ENCODE measurements around the gene PINLYP. TPM values are rescaled to one million over a fixed set of nuclear protein-coding genes. Genes with fewer than 3 reads are reported as not detected.

PINLYP gene
- total RNA-seq, 4 donors from 2014 or later: 0.99 to 16.4 (median 3.1) TPM

DNA sequence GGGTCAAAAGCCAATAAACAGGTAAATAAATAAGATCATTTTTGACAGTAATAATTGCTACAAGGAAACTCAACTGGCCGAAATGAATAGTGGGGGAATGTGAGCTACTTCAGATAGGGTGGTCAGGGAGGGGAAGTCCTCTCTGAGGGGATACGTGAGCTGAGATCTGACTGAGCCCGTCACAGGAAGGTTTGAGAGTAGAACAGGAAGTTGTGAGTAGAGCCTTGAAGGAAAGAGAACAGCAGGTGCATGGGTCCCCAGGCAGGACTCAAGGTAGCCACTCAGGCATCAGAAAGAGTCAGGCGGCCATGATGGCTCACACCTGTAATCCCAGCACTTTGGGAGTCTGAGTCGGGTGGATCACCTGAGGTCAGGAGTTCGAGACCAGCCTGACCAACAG, 14.1 kb downstream of the PINLYP start:
- 81 to 85% methylated on average over 6 of the region's 6 CpGs for WGBS, 2 donors
- DNase-seq (ENCODE audit: low spot score in 2 of 2): no peak
- no peak overlapping the region for H3K4me3 ChIP-seq (ENCODE audit: low read depth, poor library complexity, severe bottlenecking)
- intact Hi-C loops (cut with DNase I; ENCODE audit: low total_unique reads): no loop called here
- TF ChIP-seq, protein P1, sequence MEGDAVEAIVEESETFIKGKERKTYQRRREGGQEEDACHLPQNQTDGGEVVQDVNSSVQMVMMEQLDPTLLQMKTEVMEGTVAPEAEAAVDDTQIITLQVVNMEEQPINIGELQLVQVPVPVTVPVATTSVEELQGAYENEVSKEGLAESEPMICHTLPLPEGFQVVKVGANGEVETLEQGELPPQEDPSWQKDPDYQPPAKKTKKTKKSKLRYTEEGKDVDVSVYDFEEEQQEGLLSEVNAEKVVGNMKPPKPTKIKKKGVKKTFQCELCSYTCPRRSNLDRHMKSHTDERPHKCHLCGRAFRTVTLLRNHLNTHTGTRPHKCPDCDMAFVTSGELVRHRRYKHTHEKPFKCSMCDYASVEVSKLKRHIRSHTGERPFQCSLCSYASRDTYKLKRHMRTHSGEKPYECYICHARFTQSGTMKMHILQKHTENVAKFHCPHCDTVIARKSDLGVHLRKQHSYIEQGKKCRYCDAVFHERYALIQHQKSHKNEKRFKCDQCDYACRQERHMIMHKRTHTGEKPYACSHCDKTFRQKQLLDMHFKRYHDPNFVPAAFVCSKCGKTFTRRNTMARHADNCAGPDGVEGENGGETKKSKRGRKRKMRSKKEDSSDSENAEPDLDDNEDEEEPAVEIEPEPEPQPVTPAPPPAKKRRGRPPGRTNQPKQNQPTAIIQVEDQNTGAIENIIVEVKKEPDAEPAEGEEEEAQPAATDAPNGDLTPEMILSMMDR (IDR thresholded peaks at IDR 0.05): no peak
- no peak for TF ChIP-seq POLR2A (IDR thresholded peaks at IDR 0.05)

DNA sequence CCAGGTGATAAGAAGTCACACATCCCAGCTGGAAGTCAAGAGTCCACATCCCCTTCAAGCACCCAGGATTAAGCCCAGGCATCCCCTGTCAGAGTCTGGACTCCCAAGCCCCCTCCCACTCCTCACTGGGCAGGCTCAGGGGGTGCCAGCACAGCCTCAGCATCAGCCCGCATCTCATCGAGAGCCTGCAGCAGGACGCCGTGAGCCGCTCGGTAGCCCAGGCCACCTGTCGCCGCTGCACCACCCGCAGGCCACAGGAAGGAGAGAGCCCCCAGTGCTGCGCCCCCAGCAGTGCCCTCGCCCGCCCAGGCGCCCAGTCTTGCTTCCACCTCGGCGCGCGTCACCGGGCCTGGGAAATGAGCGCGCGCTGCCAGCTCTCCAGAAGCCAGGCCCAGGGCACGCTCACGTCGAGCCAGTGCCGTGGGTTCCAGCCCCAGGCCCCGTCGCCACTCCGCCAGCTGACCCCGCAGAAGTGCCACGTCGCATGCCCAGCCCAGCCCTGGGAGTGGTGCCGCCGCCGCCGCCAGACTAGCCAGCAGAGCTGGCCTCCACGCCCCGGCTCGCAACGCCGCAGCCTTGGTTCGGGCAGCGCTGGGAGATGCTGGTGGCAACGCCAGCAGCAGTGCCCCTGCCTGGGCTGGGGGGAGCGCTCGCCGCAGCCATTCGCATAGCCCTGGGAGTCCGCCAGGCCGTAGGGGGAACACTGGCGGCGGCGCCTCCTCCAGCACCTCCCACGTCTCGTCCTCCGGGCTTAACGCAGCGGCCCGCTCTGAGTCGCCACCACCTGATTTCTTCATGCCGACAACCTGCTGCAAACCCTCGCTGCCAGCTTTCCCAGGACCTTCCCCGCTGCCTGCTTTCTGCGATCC, 16.5 kb downstream of the PINLYP start:
- 95% methylated on average over 57 to 60 of the region's 63 CpGs for WGBS, 2 donors
- H3K4me3 ChIP-seq (ENCODE audit: low read depth, poor library complexity, severe bottlenecking): no peak overlapping the region
- DNase-seq (ENCODE audit: low spot score in 2 of 2): no peak
- no peak for TF ChIP-seq POLR2A (IDR thresholded peaks at IDR 0.05)
- TF ChIP-seq, protein P1 (IDR thresholded peaks at IDR 0.05): no peak
- intact Hi-C loops (cut with DNase I; ENCODE audit: low total_unique reads): no loop called here

DNA sequence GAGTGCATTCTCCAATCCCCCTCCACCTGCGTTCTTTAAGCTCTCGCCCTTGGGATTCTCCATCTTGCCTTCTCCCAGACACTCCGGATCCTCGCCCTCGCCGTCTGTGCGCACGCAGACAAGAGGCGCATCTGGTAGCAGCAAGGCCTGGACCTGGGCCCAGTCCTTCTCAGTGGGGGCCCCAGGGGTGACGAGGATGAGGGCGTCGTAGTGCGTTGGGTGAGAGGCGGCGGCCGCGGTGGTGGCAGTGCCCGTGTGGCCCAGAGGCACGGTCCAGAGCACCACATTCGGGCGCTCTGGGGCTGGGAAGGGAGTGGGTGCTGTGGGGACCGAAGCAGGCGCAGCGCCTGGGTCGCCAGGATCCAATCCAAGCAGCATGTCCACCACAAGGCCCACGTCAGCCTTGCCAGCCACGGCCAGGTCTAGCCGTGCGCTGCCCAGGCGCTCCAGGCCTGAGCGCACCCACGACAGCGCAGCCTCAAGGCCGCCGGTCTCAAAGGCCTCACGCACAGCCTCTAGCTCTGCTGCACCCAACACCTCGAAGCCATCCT, 17.3 kb downstream of the PINLYP start:
- H3K4me3 ChIP-seq (ENCODE audit: low read depth, poor library complexity, severe bottlenecking): no peak overlapping the region
- TF ChIP-seq POLR2A (IDR thresholded peaks at IDR 0.05): no peak
- TF ChIP-seq, protein P1 (IDR thresholded peaks at IDR 0.05): no peak
- WGBS, 2 donors: 90 to 93% methylated on average over 37 of the region's 37 CpGs
- no peak for DNase-seq (ENCODE audit: low spot score in 2 of 2)
- intact Hi-C loops (cut with DNase I; ENCODE audit: low total_unique reads): no loop called here

DNA sequence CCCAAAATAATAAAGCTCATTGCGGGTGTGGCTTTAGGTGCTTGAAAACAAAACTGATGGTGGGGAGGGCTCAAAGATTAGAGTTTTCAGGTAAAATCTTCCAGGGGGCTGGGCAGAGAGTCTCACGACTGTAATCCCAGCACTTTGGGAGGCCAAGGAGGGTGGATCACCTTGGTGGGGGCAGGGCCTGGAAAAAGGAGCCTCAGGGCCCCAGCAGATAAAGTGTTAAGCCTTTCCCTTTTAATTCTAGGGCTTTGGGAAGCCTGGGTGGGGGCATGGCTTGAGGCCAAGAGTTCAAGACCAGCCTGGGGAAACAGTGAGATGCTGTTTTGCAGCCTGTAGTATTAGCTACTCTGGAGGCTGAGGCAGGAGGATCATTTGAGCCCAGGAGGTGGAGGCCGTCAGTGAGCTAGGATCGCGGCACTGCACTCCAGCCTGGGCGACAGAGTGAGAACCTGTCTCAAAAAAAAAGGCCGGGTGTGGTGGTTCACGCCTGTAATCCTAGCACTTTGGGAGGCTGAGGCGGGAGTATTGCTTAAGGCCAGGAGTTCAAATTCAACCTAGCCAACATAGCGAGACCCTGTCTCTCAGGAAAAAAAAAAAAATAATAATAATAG, 18.6 kb downstream of the PINLYP start:
- TF ChIP-seq, protein P1 (IDR thresholded peaks at IDR 0.05): no peak
- no peak for TF ChIP-seq POLR2A (IDR thresholded peaks at IDR 0.05)
- no peak for DNase-seq (ENCODE audit: low spot score in 2 of 2)
- 81 to 84% methylated on average over 10 of the region's 10 CpGs for WGBS, 2 donors
- no peak overlapping the region for H3K4me3 ChIP-seq (ENCODE audit: low read depth, poor library complexity, severe bottlenecking)
- intact Hi-C loops (cut with DNase I; ENCODE audit: low total_unique reads): no loop called here

DNA sequence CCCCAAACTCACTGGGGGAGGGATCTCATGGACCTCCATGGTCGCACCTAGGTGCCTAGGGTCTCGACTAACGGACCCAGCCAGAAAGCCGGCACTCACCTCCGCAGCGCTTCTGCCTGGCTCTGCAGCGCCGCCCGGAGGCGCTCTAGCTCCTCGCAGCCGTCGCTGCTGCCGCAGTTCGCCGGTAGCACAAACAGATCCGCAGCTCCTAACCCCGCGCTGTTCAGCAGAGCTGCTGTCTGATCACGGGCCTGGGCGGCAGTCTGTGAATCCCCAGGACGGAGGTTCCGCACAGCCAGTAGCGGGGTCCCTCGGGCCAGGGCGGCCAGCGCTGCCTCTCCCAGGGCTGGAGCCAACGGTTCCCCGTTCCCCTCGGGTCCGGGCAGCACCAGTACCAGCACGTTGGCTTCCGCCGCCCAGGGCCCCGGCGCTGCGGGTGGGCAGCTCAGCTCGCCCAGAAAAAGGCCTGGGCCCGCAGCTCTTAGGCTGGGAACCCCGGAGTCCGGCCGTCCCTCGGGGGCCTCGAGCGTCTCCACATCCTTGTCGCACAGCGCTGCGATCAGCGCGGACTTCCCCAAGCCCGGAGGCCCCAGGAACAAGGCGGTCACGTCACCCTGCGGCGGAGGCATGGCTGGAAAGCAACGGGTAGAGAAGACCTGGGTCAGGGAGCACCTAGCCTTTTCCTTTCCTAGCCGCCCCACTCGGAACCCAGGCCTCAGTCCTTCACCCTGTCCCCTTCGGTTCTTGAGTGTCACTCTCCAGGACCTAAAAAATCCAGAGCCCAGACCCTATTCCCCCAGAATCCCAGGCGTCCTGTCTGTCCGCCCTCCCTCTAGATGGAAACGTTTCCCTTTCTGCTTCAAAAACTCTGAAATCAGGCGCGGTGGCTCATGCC, 19.4 kb downstream of the PINLYP start:
- peak; percentile 46 to 93 for DNase-seq (ENCODE audit: low spot score in 2 of 2)
- TF ChIP-seq POLR2A (IDR thresholded peaks at IDR 0.05): no peak
- TF ChIP-seq, protein P1 (IDR thresholded peaks at IDR 0.05): peak in 1 of 3 donors; percentile 58
- intact Hi-C loops (cut with DNase I; ENCODE audit: low total_unique reads): no loop called here
- peak overlapping the region; percentile 53 for H3K4me3 ChIP-seq (ENCODE audit: low read depth, poor library complexity, severe bottlenecking)
- WGBS, 2 donors: 1 to 2% methylated on average over 29 to 58 of the region's 64 CpGs

All from lower leg skin (tissue), 4 donors.